HG03060 (cell line): Measurements from ENCODE around the gene ODC1.

ENCODE experiments used
- ATAC-seq: cut with Tn5 transposase; IDR thresholded peaks from one replicate; pipeline ENCODE4 v1.9.1; 2021; ENCODE audit warnings: low read depth, moderate number of reproducible peaks; ENCODE audit not compliant: unreplicated experiment

The ODC1 gene

GRCh38 chr2:10419553-10420257 lies 28.4 kb downstream of the ODC1 start:
- no peak for ATAC-seq

GRCh38 chr2:10417551-10418335 lies 30.4 kb downstream of the ODC1 start:
- no peak for ATAC-seq

- no peak for ATAC-seq
These were observed 32.5 kb downstream of the ODC1 start for GRCh38 chr2:10415640-10416039.

GRCh38 chr2:10415048-10415447 lies 33.1 kb downstream of the ODC1 start:
- ATAC-seq: no peak

- ATAC-seq: no peak
These were observed 33.5 kb downstream of the ODC1 start for GRCh38 chr2:10414591-10414990.

- no peak for ATAC-seq
These were observed 34.1 kb downstream of the ODC1 start for GRCh38 chr2:10413991-10414451.

GRCh38 chr2:10413503-10413902 lies 34.6 kb downstream of the ODC1 start:
- ATAC-seq: no peak

GRCh38 chr2:10412380-10412779 lies 35.7 kb downstream of the ODC1 start:
- no peak for ATAC-seq

GRCh38 chr2:10411557-10411956 lies 36.6 kb downstream of the ODC1 start:
- ATAC-seq: no peak

GRCh38 chr2:10410823-10411437 lies 37.2 kb downstream of the ODC1 start:
- ATAC-seq: no peak

GRCh38 chr2:10410001-10410822 lies 37.9 kb downstream of the ODC1 start:
- peak; percentile 64 for ATAC-seq

GRCh38 chr2:10408649-10409579 lies 39.2 kb downstream of the ODC1 start:
- ATAC-seq: no peak

- no peak for ATAC-seq
These were observed 40.1 kb downstream of the ODC1 start for GRCh38 chr2:10407841-10408648.

GRCh38 chr2:10407432-10407831 lies 40.7 kb downstream of the ODC1 start:
- no peak for ATAC-seq

GRCh38 chr2:10406491-10407188 lies 41.5 kb downstream of the ODC1 start:
- ATAC-seq: no peak

GRCh38 chr2:10406016-10406415 lies 42.1 kb downstream of the ODC1 start:
- ATAC-seq: no peak

GRCh38 chr2:10405448-10405847 lies 42.7 kb downstream of the ODC1 start:
- no peak for ATAC-seq
